Kasumi-1 (cell line): Measurements from ENCODE around the gene SLC6A17.

ENCODE experiments used
- DNase-seq, 2 experiments: peaks; one replicate each; lab custom pipeline; 2025; lab: John Stamatoyannopoulos, UW

Gene SLC6A17

DNA sequence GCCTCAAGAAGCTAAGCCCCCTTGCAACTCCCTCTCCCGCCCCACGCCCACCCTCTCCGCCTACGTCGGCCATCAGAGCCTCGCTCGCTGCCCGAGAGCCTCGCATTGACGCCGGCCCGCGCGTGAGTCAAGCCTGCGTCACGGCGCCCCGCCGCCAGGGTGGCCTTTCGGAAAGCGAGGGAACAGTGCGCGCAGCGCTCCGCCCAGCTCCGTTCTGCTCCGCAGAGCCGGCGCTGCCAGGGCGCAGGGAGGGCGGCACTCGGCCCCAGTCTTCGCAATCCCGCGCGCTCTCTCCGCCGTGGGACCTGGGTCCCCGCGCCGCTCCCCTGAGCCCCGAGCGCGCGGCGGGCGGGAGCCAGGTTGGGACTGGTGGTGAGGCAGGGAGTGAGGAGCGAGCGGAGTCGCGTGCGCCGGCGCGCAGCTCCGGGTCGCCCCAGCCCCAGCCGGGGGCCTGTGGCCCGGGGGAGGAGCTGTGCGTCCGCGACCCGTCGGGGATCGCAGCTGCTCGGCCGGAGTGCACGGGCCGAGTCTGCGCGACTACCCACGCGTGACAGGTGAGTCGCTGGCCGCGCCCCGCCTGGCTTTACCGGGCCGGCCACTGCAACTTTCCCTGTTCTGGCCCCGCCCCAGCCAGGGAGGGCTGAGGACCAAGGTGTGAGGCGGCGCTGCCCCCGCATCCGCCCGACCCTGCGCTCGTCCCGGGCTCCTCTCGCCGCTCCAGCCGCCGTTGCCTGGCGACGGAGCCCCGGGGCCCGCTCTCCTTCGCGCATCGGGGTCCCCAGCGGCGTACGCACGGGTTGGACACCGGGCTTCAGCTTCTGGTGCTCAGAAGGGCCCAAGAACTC is at the start of gene SLC6A17:
TSS of gene SLC6A17 (plus strand) at position 165 of the 845 bp plus-strand sequence. CDS start 16,436 bp downstream, outside the sequence.
- DNase-seq: no peak

DNA sequence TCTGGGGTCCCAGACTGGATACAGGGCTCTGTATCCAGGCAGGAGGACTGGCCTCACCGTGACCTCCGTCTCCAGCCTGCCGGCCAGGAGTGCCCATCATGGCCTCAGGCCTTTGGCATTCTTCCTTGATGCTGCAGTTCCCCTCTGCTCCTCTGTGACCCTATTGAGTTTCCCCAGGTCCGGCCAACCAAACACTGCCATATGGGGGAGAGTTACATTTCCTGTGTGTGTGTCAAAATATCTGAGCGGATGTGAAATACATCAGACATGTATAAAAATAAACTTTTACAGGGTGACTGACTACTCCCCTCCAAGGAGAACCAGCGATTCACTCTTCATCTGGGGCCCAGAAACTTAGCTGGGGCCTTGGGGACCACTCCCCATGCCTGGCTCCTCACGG is 48.2 kb upstream of the SLC6A17 start:
- peak; percentile 77 to 78 for DNase-seq

DNA sequence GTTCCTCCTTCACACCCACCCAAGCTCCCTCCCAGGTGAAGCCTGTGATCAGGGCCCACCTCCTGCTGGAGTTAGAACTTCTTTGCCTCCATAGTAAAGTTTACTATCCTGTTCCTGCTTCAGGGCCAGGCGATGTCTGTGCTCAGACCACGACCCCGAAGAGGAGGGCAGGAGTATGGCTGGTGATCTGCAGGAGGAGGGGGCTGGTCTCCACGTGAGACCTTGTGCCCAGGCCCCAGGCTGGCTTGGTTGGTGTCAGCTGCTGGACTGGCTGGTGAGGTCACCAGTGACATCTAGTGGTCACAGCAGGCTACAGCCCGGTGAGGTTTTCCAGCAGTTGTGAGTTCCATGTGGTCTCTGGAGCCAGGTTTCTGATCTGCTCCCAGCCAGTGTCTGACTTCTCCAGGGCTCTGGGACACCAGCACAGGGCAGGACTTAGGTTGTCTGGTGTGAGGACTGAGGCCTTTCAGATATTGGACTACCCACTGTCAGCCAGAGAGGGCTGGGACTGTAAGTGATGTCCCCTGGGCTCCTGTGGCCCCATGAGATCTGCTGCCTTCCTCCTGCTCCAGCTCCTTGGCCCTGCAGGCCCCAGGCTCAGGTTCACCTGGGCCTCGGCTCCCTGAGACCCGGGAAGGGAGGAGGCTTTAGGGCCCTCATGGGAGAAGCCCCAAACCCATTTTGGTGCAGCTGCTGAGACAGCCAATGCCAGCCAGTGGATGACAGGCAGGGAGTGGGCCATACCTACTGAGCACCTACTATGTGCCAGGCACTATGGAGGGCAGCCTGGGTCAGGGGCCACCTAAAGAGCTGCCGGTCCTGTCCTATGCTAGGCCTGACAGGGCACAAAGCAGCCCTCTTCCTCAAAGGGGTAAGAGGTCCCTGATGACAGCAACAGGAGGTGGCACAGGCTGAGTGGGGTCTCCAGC is 44.0 kb upstream of the SLC6A17 start:
- DNase-seq: peak; percentile 67 to 74

DNA sequence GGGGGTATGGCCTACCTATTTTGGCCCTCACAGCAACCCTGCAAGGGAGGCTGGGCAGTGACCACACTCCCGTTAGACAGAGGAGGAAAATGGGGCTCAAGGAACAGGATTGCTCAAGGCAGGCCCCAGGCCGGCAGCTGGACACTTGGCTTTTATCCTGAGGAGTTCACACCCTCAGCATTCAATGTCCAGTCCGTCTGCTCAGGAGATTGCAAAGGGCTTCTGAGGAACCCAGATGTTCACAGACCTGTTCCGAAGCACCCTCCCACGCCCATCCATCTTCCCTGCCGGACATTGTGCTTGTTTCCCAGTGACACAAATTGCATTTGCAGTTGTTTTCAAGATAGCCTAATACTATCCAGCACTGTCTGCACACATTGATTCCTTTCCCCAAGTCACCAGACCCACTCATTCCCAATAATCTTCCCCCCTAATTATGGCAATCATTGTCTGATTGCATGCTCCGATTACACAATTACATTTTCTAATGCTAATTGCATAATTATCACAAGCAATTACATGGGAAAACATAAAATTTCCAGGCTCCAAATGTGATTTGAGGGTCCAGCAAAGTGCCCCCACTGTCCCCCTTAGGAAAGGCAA is 42.3 kb upstream of the SLC6A17 start:
- no peak for DNase-seq

DNA sequence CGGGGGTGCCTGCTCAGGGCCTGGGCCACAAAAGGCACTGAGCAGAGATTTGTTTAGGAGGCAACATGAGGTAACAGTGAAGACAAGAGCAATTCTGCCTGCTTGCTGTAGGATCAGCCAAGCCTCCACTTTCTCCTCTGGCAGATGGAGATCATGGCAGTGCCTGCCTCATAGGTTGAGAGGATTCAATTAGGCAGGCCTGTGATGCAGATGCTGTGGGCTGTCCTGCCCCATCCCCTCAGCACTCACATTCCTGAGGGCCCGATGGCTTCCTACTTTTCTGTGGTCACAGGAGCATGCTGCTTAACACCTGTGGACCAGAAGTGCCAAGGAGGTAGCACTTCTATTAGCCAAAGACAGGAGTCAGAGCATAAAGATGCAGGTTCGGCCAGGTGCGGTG is 39.2 kb upstream of the SLC6A17 start:
- DNase-seq: no peak

DNA sequence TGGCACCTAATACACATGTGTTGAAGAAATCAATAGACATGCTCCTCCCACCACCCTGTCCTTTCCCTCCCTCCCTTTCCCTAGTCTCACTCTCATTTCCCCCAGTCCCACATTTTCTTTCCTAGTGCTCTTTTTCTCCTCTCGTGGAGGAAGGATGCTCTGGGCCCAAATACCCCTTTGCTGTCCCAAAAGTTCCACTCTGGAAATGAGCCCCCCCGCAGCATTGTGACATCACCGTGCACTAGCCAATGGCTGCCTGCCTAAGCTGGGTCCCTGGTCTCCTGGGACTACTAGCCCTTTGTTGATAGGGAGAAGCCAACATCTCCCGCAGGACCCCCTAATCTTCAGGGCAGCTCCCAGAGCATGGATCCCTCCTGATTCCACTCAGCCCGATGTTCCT is 38.2 kb upstream of the SLC6A17 start, which contains the start of gene UBL4B:
TSS of gene UBL4B (plus strand) at position 301 of the 400 bp plus-strand sequence. CDS start at position 393, 92 bp downstream.
- DNase-seq: no peak

DNA sequence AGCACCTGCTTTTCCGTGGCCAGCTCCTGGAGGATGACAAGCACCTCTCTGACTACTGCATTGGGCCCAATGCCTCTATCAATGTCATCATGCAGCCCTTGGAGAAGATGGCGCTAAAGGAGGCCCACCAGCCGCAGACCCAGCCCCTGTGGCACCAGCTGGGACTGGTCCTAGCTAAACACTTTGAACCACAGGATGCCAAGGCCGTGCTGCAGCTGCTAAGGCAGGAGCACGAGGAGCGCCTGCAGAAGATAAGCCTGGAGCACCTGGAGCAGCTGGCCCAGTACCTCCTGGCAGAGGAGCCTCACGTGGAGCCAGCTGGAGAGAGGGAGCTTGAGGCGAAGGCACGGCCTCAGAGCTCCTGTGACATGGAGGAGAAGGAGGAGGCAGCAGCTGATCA is 37.6 kb upstream of the SLC6A17 start:
- DNase-seq: no peak

DNA sequence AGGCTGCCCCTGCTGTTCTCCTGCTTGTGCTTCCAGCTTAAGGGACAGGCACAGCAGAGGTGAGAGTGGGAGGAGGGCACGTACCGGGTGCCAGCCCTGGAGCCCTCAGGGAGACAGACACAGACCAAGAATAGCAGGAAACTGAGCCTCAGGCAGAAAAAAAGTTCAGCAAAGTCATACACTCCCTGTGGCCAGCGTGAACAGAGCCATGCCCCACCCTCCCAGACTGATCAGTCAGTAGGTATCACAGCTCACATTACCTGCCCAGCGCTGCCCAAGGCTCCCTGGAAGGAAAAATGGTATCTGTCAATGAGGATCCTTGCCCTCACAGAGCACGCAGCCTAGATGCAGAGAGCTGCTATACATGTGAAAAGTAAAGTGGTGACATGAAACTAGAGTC is 36.7 kb upstream of the SLC6A17 start:
- DNase-seq: no peak

DNA sequence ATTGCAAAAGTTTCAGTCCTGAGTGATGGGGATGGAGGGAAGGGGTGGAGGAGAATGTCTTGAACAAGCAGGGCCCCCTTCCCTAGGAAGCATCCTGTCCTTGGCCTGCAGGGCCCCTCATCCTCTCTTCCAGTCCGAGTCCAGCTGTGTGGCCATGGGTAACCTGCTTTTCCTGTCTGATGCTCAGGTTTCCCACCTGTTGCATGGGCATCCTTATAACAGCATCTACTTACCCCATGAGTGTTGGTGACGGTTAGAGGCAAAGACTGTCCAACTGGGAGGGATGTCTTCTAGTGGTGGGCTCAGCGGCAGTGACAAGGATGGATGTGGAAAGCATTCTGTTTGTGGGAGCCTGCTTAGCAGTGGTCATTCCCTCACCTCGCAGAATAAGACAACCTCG is 36.1 kb upstream of the SLC6A17 start:
- DNase-seq: no peak

DNA sequence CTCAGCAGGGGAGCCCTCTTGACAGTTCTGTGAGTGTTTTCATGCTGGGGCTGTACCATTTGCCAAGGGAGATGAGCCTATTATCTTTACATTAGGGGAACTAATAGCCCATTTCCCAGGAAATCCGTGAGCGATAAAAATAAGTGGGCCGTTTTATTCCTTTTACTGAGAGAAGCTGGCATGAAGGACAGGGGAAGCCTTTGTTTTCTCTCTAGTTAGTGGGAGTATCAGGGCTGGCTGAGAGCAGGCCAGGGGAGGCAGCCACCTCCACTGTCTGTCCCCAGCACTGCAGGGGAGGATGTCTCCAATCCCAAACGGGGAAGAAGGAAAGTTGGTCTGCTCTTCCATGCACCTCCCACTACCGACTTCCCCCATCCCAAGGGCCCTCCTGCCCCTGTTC is 35.5 kb upstream of the SLC6A17 start:
- no peak for DNase-seq

DNA sequence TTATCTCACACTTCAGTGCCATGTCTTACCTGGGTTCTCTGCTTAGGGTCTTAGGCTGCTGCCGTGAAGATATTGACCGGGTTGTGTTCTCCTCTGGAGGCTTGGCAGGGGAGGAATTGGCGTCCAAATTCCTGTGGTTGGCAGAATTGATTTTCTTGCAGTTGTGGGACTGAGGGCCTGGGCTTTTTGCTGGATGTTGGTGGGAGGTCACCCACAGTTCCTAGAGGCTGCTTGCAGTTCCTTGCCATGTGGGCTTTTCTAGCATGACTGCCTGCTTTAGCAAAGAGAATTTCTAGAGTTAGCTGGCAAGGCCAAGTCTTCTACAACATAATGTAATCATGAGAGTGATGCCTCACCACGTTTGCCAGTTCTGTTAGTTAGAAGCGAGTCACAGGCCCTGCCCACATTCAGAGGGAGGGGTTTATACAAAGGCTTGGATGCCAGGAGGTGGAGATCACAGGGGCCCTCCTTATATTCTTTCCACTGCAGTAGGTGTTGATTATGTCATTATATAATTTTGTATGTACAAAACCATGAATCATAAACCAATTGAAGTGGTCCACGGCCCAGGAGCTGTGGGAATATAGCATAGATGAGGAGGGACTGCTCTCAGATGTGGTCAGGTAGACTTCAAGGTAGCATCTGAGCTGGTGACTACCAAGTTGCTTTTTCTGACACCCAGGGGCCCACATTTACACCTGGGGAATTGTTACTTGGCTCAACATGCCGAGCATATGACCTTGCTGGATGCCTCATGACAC is 31.5 kb upstream of the SLC6A17 start:
- no peak for DNase-seq

DNA sequence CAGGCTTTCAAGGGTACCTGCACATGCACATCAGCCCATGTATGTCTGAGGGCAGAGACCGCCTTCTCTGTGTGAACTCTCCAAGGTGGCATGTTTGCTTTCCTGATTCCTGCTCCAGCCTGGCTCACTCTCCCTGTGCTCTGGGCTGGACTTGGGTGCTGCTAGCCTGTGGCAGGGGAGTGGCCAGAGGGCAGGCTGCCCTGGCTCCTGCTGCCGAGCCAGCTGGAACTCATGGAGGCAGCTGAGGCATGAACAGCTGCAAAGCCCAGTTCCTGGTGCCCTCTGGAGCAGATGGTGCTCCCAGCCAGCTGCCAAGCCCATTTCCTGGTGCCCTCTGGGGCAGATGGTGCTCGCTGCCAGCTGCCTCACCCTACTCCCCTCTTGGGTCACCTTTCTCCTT is 30.5 kb upstream of the SLC6A17 start:
- no peak for DNase-seq

DNA sequence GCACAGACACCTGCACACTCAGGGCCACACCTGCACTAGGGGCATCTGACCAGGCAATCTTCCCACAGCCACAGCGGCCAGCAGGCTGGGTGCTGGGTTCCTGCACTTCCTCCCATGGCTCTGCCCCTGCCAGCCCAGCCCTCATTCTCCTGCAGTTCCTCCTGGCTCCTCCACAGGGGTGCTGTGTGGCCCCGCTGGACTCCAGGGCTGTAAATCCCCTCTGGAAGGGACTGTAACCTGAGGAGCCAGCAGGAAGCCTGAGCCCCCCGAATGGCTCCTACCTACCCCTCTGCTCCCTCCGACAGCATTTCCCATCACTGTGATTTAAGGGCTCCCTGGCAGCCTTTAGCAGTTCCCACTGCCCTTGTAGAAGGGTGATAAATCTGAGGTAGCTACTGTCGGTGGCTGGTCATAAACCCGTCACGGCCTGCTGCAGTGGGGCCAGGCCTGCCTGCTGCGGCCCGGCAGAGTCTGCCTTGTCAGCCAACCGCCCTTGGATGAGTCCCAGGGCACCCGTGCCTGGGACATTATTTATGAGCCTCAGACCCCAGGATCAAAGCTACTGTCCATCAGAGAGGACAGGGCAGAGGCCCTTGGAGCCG is 29.2 kb upstream of the SLC6A17 start:
- DNase-seq: no peak

DNA sequence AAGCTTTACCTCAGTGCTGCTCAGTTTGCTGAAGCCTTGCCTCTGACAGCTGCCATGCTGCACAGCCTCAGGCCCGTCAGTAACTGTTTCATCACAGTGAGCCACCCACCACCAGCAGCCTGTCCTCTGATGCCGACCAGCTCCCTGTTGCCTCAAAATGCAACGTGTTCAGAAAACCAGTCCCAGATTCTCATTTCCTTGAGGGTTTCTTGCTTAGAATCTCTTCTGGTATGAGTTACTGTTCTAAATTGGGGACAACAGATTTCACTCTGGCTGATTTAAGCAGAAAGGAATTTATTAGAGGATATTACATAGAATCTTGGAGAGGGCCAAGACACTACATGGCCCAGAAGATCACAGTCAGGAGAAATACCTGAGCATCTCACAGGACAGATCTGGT is 27.1 kb upstream of the SLC6A17 start:
- no peak for DNase-seq

DNA sequence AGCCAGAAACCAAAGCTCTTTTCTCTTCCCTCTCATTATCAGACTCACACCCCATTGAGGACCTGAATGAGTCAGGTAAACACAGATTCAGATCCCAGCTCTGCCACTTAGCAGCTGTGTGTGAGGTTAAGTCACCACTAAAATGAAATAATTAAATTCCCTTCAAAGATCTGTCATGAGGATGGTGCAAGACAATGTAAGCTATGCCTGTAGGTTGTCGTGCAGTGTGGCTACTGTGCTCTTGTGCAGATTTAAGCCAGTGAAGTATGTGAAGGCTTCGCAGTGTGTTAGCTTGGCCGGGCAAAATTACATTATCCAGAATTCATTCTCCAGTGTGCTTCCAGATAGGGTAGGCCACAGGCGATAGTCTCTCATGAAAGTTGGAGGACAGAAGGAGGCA is 24.5 kb upstream of the SLC6A17 start:
- no peak for DNase-seq

DNA sequence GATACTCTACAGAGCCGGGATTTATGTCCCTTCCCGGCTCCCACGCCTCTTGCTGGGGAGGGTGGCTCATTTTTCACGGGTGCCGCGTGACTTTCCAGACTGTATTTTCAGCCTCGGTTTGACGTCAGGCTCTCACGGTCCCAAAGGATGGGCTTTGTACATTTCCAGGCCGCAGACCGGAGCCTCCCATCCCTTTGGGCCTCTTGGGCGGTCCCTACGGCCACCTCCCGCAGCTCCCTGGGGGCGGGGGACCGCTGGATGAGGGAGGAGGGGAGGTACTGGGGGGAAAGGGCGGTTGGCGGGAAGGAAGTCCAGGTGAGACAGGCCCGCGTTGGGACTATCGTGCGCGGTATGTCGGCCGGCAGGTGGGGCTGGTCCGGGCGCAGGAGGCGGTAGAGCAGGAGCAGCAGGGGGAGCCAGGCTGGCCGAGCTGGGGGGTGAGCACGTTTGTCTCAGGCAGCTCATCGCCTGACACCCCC is 20.1 kb upstream of the SLC6A17 start:
- no peak for DNase-seq

DNA sequence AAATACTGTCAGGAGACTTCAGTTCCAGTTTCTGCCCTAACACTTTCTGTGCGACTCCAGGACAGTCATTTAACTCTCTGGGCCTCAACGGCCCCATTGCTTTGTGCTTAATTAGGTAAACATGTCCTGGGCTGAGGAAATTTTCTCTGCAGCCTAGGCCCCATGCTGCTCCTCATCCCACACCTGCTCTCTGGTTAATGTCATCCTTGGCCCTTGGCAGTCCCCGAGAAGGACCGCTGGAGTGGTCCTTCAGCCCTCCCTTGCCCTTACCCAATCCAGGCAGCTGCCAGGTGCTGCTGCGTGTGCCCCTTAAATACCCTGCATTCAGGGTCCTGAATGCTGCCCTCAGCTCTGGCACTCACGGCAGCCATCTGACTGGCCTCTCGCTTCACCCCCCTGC is 19.3 kb upstream of the SLC6A17 start:
- DNase-seq: no peak

DNA sequence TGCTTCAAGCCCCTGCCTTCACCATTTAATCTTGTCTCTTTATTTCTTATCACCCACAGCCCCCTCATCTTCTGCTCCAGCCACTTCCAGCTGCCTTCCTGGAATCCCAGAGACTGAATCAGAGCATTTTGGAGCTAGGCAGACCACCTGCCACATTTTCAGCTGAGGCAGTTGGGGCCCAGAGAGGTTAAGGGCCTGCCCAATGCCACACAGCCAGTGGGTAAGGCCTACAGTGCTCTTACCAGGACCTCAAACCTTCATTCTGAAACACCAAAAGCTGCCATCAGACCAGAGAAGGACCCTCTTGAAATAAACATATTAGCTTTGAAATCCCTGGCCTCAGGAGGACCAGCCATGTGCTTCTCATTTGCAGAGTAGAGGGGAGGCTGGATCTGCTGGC is 17.6 kb upstream of the SLC6A17 start:
- no peak for DNase-seq

DNA sequence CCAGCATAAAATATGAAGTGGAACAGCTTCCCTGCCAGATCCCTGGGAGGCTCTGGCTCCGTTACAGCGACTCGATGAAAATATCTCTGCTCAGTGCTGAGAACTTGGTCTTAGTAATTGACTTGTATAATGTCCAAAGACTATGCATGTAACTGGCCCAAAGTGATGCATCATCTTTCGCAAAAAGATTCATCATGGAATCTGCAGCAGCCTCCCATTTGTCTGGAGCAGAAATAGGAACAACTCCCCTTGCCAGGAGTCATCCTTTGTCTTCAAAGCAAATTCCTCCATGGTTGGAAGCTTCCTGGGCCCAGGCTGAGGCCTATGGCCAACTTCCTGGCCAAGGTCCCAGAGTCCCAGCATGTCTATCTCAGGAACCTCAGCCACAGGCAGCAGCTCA is 16.9 kb upstream of the SLC6A17 start:
- DNase-seq: no peak

DNA sequence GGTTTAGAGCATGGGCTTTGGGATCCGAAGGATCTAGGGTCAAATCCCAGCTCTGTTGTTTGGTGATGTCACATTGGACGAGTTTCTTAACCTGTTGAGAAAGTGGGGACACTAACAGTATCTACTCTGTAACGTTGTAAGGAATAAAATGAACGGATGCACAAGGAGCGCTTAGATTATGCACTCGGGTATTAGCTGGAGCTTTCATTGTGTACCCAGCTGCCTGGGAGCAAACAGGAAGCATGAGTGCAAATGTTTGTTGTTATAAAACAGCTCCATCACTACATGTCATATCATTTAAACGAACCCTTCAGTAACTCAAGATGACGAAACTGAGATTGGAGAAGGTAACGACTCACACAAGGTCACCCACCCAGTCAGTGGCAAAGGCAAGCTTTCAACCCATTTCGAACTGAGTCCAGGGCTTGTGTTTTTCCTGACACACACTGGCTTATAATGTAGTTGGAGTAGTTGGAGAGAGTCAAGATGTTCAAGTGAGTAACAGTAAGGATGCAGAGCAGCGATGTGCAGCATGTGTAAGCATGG is 16.2 kb upstream of the SLC6A17 start:
- no peak for DNase-seq

DNA sequence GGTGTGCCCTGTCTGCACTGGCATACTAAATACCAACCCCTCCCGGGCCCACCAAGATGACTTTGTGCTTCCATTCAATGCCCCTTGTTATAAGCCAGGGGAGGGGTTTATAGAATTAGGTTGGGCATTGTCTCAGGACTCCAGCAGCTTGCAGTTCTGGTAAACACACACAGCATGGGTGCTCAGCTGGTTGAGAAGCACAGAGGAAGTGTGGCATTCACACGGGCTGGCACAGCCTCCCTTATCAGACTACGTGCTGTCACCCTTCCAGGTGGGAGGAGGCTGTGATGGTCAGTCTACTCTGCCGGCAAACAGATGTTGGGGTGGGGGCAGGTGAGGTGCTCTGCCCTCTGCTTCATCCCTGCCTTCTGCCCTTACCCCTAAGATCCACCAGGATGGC is 15.0 kb upstream of the SLC6A17 start:
- no peak for DNase-seq
